ENCODE data around the gene ZCCHC7. TPM values are rescaled to one million over a fixed set of nuclear protein-coding genes. Genes with fewer than 3 reads are reported as not detected.
"Not testable (repeated sequence)": the region's sequence is repeated elsewhere in the genome, so short reads cannot be mapped to it uniquely, and the experiment has no call there.

The ZCCHC7 gene
- polyA plus RNA-seq, 3 donors: 20.3 to 28.3 (median 21.8) TPM

DNA sequence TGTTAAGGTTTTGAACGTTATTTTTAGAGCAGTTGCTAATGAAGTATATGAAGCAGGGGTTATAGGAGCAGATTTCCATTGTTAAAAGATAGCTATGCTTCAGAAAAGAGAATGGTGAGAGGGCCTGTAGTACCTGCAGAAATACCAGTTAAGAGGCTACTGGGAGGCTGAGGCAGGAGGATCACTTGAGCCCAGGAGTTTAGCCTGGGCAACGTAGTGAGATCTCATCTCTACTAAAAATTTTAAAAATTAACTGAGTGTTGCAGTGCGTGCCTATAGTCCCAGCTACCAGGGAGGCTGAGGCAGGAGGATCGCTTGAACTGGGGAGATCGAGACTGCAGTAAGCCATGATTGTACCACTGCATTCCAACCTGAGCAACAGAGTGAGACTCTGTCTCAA lies 148.8 kb downstream of the ZCCHC7 start:
- no peak for DNase-seq (ENCODE audit: extremely low read depth in 1 of 11, low read depth in 9 of 11, low spot score in 4 of 11)

DNA sequence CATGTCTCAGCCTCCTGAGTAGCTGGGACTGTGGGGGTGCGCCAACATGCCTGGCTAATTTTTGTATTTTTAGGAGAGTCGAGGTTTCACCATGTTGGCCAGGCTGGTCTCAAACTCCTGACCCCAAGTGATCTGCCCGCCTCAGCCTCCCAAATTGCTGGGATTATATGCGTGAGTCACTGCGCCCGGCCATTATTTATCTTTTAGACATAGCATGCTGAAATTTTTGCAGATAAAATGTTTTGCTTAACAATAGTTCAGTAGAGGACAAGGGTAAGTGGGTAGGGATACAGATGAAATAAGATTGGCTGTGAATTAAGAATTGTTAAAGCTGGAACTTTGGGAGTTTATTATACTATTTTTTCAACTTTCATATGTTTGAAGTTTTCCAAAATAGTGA lies 151.3 kb downstream of the ZCCHC7 start:
- no peak for DNase-seq (ENCODE audit: extremely low read depth in 1 of 11, low read depth in 9 of 11, low spot score in 4 of 11)

DNA sequence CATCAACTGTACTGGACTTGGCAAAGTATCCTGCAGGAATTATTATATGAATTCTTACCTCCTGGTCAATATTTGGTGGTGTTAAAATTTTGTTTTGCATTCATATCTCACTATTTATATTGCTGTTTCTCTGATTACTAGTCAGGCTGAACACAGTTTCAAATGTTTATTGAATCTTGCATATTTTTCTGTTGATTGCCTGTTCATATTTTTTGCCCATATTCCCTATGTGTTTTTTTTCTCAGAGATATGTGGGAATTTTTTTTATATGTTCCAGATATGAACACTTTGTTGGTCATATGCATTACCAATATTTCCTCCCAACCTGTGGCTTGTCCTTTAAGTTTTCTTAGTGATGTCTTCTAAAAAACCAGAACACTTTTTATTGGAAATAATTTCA lies 153.2 kb downstream of the ZCCHC7 start:
- no peak for DNase-seq (ENCODE audit: extremely low read depth in 1 of 11, low read depth in 9 of 11, low spot score in 4 of 11)

DNA sequence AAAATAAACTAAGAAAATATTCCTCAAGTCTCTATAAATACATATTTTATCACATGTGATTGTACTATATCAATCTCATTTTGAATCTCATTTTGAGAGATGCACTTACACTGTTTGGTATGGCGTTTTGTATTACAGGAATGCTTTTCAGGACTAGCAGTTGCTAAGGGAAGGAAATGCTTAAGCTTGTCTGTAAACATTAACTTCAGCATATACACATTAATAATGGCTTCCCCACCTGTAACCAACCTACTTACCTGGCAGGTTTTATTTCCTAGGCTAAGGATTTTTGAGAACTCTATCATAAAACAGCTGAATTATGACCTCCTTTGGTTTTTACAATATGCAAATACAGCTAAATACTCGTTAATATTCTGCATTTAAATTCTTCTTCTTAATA lies 161.2 kb downstream of the ZCCHC7 start:
- peak in 5 of 11 donors; percentile 32 to 41 (median 33) for DNase-seq (ENCODE audit: extremely low read depth in 1 of 11, low read depth in 9 of 11, low spot score in 4 of 11)

DNA sequence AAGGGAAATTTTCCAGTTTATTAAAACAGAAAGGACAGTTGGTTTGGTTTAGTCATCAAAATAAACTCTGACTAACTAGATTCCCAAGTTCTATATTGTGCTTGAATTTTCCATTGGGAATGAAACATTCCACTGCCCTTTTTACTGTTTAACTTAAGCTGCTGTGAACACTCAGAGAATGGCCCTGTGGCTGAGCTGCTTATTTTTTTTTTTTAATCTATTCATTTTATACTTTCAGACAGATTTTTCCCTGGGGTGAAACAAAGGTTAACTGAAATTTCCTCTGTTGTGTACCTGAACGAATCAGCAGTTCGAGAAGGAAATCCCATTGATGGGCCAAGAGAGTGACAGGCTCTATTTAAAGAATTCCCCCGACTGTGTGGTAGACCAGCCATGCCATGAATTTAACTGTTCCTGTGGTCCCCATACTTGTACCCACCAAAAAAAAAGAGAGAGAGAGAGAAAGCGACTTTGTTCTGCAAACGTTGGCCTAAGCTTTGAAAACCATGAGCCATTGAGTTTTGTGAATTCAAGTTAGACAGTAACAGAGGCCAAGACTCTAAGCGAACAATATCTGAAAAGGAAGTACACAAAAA lies 163.5 kb downstream of the ZCCHC7 start:
- DNase-seq (ENCODE audit: extremely low read depth in 1 of 11, low read depth in 9 of 11, low spot score in 4 of 11): peak in 5 of 11 donors; percentile 6 to 33 (median 13)

DNA sequence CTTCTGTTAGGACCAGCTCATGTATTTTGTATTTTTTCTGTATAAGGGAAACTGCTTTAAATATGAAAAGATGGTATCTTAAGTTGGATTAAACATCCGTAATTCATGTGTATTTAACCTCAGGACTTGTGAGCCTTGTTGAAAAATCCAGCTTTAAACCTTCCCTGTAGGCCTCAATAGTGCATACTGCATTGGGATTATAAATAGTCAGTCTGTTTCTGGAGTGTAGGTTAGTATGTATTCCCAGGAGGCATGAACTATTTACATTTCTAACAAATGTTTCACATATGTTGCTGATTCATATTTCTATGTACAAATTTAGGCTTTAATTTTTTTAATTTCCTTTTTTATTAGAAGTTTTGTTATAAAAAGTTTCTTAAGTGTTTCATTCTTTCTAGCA lies 164.3 kb downstream of the ZCCHC7 start:
- no peak for DNase-seq (ENCODE audit: extremely low read depth in 1 of 11, low read depth in 9 of 11, low spot score in 4 of 11)

DNA sequence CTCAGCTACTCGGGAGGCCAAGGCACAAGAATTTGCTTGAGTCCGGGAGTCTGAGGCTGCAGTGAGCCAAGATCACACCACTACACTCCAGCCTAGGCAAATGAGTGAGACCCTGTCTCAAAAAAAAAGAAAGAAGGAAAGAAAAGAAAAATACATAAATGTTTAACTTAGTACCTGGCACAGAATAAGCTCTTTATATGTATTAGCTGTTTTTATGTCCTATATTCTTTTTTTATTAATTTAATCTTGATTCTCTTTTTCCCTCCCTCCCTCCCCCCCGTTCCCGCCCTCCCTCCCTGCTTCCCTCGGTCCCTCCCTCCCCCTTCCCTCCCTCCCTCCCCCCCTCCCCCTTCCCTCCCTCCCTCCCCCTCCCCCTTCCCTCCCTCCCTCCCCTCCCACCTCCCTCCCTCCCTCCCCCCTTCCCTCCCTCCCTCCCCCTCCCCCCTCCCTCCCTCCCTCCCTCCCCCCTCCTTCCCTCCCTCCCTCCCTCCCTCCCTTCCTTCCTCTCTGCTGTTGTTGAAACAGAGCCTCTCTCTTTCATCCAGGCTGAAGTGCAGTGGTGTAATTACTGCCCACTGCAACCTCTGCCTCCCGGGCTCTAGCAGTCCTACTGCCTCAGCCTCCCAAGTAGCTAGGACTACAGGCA lies 166.3 kb downstream of the ZCCHC7 start:
- DNase-seq (ENCODE audit: extremely low read depth in 1 of 11, low read depth in 9 of 11, low spot score in 4 of 11): no peak

DNA sequence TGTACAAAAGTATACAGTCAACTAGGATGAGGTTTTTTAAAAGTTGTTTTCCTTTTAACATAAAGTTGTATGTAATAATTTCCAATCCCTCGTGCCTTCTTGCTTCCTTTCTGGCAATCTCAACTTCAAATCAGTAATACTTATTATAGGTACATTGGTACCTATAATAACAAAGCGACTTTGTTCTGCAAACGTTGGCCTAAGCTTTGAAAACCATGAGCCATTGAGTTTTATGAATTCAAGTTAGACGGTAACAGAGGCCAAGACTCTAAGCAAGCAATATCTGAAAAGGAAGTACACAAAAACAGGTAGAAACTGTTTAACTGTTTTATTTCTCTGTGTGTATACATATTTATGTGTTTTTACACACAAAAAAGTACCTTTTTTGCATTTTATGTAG lies 166.9 kb downstream of the ZCCHC7 start:
- DNase-seq (ENCODE audit: extremely low read depth in 1 of 11, low read depth in 9 of 11, low spot score in 4 of 11): no peak

DNA sequence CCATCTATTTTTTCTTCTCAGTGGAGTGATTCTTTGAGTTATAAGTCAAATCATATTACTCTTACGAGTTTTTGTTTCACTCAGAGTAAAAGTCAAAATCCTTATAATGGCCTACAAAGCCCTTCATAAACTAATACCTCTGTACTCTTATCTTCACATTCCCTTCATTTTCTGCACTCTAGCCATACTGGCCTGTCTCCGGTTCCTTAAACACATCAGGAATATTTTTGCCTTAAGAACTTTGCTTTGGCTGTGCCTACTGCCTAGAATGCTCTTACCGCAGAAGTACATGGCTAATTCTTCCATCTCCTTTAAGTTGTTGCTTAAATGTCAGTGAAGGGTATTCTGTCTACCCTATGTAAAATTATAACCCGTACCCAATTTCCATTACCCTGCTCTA lies 169.3 kb downstream of the ZCCHC7 start:
- no peak for DNase-seq (ENCODE audit: extremely low read depth in 1 of 11, low read depth in 9 of 11, low spot score in 4 of 11)

DNA sequence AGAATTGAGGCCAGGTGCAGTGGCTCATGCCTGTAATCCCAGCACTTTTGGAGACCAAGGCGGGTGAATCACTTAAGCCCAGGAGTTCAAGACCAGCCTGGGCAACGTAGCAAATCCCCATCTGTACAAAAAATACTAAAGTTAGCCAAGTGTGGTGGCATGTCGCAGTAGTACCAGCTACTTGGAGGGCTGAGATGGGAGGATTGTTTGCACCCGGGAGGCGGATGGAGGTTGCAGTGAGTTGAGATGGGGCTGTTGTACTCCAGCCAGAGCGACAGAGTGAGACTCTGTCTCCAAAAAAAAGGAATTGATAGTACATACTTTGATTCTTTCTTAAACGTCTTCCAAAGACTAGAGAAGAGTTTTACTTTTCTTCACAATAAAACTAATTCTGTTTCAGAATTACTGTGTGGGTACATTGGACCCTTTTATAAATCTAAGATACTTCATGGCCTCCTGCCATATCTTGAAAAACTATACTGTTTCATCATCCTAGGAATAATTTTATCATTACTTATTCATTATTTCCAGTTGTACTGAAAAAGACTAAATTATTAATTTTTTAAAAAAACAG lies 170.1 kb downstream of the ZCCHC7 start:
- DNase-seq (ENCODE audit: extremely low read depth in 1 of 11, low read depth in 9 of 11, low spot score in 4 of 11): no peak

DNA sequence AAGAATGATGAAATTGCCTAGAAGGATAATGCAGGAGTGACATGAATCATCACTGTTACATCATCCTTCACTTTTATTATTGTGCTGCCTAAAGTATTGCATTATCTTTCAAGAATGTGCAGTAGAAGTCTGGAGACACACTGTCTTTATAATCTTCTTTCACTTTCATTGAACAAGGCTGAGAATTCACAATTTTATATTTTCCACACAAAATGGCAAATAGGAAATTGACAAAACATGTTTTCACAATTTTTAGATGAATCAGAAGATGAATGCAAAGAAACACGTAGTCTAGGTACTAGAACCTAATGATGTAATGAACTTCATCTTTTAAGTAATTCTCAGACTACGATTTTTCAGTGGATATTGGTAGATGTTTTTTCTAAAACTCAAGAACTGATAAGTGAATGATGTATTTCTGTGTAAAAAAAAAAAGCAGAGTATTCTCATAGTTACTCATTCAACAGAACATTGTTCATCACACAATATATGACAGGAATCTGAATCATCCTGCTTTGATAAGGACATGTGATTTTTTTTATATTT lies 170.6 kb downstream of the ZCCHC7 start:
- no peak for DNase-seq (ENCODE audit: extremely low read depth in 1 of 11, low read depth in 9 of 11, low spot score in 4 of 11)

DNA sequence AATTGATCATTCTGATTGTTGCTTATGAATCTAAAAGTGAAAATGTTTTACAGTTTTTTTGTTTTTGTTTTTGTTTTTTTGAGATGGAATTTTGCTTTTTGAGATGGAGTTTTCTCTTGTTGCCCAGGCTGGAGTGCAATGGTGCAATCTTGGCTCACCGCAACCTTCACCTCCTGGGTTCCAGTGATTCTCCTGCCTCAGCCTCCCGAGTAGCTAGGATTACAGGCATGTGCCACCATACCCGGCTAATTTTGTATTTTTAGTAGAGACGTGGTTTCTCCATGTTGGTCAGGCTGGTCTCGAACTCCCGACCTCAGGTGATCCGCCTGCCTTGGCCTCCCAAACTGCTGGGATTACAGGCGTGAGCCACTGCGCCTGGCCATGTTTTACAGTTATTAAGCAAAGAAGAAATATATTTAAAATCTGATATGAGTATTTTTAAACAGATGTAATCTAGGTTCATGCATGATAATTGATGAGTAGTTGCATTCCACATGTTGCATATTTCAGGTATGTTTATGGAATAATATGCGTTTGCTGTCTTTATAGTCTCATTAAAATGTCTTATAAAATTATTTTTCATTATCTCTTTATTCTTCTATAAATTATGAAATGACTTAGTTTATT lies 171.4 kb downstream of the ZCCHC7 start:
- not testable (repeated sequence) for DNase-seq (ENCODE audit: extremely low read depth in 1 of 11, low read depth in 9 of 11, low spot score in 4 of 11)

DNA sequence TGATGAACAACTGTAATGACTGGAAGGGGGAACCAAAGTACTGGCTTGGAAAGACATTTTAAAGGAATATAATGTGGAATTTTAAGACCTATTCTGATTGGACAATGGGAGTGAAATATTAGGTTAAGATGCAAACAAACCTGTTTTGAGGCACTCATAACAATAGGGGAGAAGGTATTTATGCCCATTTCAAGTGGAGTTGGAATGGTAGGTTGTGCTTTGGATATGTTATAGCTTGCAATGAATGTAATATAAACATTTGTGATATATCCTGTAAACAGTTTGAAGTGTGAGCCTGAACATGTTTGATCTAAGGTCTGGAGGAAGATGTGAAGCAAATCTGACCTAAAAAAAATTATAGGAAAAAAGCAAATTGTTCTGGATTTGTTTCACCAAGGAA lies 172.5 kb downstream of the ZCCHC7 start:
- DNase-seq (ENCODE audit: extremely low read depth in 1 of 11, low read depth in 9 of 11, low spot score in 4 of 11): no peak

DNA sequence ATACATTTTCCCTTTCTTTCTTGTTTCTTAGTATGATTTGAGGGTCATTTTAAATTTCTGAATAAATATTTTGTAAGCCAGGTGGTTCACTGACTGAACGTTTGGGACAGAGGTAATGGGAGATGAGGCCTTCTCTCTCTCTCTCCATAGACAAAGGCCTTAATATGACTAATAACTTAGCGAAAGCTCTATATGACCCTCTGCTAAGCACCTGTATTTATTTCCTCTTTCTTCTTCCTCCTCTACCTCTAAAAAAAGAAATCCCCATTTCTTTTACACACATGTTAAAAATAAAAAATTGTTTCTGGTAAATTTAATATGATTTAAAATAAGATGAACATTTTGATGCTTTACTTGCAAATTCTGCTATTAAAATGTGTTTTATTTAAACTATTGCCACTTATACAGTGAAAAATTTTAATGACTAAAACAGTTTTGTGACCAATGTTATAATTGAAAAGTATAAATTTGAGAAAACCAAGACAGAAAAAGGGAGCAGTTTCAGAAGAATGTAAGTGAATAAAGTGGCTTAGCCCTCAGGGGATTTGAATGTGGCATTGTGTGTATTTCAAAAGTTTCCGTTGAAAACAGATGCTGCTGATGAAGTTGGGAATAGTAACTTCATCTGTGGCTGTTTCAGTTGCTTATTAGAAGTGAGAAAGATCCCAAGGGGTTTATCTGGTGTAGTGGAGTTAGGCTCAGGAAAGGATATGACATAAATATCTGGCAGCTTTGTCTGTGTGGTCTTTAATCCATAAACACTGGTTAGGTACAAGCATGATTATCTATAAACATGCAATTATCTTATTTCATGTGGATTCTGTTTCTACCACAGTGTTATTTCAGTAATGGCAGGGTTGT lies 173.5 kb downstream of the ZCCHC7 start:
- no peak for DNase-seq (ENCODE audit: extremely low read depth in 1 of 11, low read depth in 9 of 11, low spot score in 4 of 11)

DNA sequence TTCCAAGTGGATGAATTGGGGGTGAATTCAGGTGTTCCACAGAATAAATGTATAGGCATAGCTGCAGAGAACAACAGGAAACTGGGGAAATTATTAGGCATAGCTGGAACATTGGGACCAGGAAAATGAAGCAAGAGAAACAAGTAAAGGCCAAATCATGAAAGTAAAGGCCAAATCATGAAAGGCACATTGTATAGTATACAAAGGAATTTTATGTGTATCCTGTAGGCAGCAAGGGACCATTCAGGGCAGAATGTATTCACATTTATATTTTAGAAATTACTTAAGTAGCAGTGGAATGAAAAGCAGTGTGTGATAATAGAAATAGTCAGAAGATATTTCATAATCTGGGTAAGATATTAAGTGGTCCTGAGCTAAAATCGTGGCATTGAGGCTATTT lies 174.8 kb downstream of the ZCCHC7 start:
- DNase-seq (ENCODE audit: extremely low read depth in 1 of 11, low read depth in 9 of 11, low spot score in 4 of 11): no peak

DNA sequence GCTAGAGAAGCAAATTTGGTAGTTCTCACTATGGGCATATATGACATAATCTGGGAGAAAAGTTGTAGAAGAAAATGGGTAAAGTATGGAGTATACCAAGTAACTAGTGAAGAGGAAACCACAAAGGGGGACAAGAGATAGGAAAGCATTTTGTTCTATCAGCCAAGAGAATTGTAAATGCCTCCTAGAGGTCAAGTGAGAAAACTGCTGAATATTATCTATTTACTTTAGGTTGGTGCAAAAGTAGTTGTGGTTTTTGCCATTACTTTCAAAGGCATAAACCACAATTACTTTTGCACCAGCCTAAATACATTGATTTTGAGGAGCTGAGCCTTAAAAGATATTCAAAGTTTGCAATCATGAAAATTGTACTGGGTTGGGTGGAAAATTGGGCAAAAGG lies 175.4 kb downstream of the ZCCHC7 start:
- no peak for DNase-seq (ENCODE audit: extremely low read depth in 1 of 11, low read depth in 9 of 11, low spot score in 4 of 11)

DNA sequence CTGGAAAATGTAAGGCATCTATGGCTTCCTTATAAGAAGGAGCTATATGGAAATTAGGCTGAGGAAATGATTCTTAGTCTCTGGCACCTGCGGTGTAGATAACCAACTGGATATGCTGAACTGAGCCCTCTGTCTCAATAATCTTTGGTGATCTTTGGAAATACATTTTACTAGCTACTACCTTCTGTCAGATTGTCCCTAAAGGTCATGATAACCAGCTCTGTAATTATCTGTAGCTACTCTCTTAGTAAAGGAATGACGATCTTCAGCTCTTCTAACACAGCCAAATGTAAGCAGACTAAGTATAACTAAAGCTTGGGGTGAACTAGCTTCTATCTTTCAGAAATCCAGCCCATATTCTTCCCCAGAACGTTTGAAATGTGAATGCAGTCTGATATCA lies 177.2 kb downstream of the ZCCHC7 start:
- DNase-seq (ENCODE audit: extremely low read depth in 1 of 11, low read depth in 9 of 11, low spot score in 4 of 11): no peak

DNA sequence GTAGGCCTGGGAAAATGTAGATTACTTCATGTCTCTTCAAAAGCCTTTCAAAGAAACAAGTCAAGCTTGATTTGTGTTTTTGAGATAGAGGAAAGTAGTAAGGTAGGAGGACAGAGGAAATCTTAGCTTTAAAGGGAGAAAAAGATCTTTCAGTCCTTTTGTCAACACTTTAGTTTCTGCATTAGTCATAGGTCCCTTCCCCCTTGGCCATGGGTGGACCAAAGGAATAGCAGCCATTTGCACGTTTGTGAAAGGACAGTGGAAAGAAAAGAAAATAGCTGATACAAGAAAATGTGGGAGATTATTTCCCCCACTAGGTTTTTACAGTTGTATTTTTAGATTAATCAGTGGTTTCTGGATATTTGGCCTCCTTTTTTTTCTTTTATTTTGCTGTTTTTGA lies 180.2 kb downstream of the ZCCHC7 start:
- no peak for DNase-seq (ENCODE audit: extremely low read depth in 1 of 11, low read depth in 9 of 11, low spot score in 4 of 11)

Data from renal cortex interstitium (tissue), 11 donors.